ENCODE measurements around the gene DENND1A. TPM values are rescaled to one million over a fixed set of nuclear protein-coding genes. Genes with fewer than 3 reads are reported as not detected.

Gene DENND1A
- total RNA-seq, 1 donor from 2014 or later, result 37.3 TPM

- no peak for DNase-seq
Measured at GRCh38 chr9:123485216-123485615, 444.7 kb downstream of the DENND1A start.

- no peak for DNase-seq
Measured at GRCh38 chr9:123484130-123484529, 445.8 kb downstream of the DENND1A start.

GRCh38 chr9:123483191-123483803 is 446.6 kb downstream of the DENND1A start:
- DNase-seq, result no peak

GRCh38 chr9:123482295-123482968 is 447.5 kb downstream of the DENND1A start:
- no peak for DNase-seq

GRCh38 chr9:123481209-123481865 is 448.6 kb downstream of the DENND1A start:
- DNase-seq, result no peak

GRCh38 chr9:123480791-123481190 is 449.1 kb downstream of the DENND1A start:
- DNase-seq, result no peak

- no peak for DNase-seq
Measured at GRCh38 chr9:123480096-123480495, 449.8 kb downstream of the DENND1A start.

GRCh38 chr9:123478967-123479602 is 450.8 kb downstream of the DENND1A start:
- DNase-seq, result no peak

GRCh38 chr9:123478160-123478559 is 451.8 kb downstream of the DENND1A start:
- DNase-seq, result no peak

GRCh38 chr9:123475407-123475806 is 454.5 kb downstream of the DENND1A start:
- no peak for DNase-seq

- no peak for DNase-seq
Measured at GRCh38 chr9:123472862-123473614, 456.9 kb downstream of the DENND1A start.

GRCh38 chr9:123471843-123472570 is 457.9 kb downstream of the DENND1A start:
- no peak for DNase-seq

GRCh38 chr9:123470991-123471770 is 458.7 kb downstream of the DENND1A start:
- no peak for DNase-seq

- no peak for DNase-seq
Measured at GRCh38 chr9:123470121-123470782, 459.7 kb downstream of the DENND1A start.

GRCh38 chr9:123469282-123469681 is 460.6 kb downstream of the DENND1A start:
- DNase-seq, result no peak

- DNase-seq, result no peak
Measured at GRCh38 chr9:123468541-123468940, 461.4 kb downstream of the DENND1A start.

GRCh38 chr9:123465304-123465703 is 464.6 kb downstream of the DENND1A start:
- no peak for DNase-seq

- no peak for DNase-seq
Measured at GRCh38 chr9:123460091-123460490, 469.8 kb downstream of the DENND1A start.

- DNase-seq, result no peak
Measured at GRCh38 chr9:123457583-123457982, 472.3 kb downstream of the DENND1A start.

- no peak for DNase-seq
Measured at GRCh38 chr9:123456011-123456410, 473.9 kb downstream of the DENND1A start.
